ENCODE results near the gene NCKAP5. TPM values are rescaled to one million over a fixed set of nuclear protein-coding genes. Genes with fewer than 3 reads are reported as not detected.
A peak's percentile ranks its signal among the peaks of the same experiment; 100 is the strongest.

Gene NCKAP5
- total and polyA plus RNA-seq, 11 donors: 0.51 to 10.5 (median 5.2) TPM

DNA sequence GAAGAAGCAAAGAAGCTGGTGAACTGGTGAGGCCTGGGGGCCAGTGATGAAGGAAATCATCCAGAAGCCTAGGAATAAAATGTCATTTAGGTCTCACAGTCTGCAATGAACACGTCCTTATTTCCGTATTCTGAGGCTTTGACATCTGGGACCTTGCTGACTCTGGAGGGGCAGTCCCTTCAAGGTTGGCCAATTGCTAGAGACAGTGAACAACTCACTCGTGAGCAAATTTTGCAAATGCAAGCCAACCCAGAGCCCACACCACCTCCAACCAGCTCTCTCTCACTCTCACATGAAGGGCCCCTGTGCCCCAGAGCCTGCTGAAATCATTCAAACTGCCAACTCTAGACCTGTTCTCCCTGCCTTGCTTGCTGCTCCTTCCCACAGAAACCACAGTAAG is 619.2 kb downstream of the NCKAP5 start:
- no peaks in the 10 kb centered on the region for H3K36me3 ChIP-seq
- H3K9me3 ChIP-seq: no peaks in the 10 kb centered on the region
- TF ChIP-seq, protein P1, sequence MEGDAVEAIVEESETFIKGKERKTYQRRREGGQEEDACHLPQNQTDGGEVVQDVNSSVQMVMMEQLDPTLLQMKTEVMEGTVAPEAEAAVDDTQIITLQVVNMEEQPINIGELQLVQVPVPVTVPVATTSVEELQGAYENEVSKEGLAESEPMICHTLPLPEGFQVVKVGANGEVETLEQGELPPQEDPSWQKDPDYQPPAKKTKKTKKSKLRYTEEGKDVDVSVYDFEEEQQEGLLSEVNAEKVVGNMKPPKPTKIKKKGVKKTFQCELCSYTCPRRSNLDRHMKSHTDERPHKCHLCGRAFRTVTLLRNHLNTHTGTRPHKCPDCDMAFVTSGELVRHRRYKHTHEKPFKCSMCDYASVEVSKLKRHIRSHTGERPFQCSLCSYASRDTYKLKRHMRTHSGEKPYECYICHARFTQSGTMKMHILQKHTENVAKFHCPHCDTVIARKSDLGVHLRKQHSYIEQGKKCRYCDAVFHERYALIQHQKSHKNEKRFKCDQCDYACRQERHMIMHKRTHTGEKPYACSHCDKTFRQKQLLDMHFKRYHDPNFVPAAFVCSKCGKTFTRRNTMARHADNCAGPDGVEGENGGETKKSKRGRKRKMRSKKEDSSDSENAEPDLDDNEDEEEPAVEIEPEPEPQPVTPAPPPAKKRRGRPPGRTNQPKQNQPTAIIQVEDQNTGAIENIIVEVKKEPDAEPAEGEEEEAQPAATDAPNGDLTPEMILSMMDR (IDR thresholded peaks at IDR 0.05): no peak
- TF ChIP-seq POLR2A (IDR thresholded peaks at IDR 0.05): no peak
- no peaks in the 10 kb centered on the region for H3K27me3 ChIP-seq
- H3K4me1 ChIP-seq: no peaks in the 10 kb centered on the region
- 86 to 94% (median 90%) methylated on average over 3 of the region's 3 CpGs for WGBS, 4 donors
- intact Hi-C loops (cut with DNase I): no loop called here
- no peak for ATAC-seq
- no peak overlapping the region for H3K27ac ChIP-seq
- H3K4me3 ChIP-seq: no peak overlapping the region
- DNase-seq: no peak

DNA sequence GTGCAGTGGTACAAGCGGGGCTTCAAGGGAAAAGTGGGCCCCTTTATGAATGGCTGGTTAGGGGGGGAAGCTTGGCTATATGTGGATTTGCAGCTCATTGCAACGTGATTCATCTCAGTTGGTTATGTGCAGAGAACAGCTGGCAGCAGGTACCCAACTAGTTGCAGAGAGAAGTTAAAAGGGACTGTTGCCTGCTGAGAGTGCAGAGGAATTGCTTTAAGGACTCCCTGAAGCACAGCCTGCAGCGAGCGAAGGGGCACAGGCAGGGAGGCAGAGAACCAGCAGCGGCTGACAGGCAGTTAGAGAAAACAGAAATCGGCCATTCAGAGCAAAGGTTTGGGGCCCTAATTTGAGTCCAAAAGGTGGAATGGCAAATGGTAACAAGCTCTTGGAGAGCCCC is 620.1 kb downstream of the NCKAP5 start:
- Histone ChIP-seq H3K4me1 (no peaks in the 10 kb centered on the region), H3K36me3 (no peaks in the 10 kb centered on the region), H3K27me3 (no peaks in the 10 kb centered on the region), H3K27ac (no peak overlapping the region), H3K9me3 (no peaks in the 10 kb centered on the region), H3K4me3 (no peak overlapping the region)
- ATAC-seq (no peak), DNase-seq (no peak)
- intact Hi-C loops (cut with DNase I): no loop called here
- WGBS, 4 donors: 91 to 93% (median 92%) methylated on average over 6 of the region's 6 CpGs
- TF ChIP-seq, protein P1 (IDR thresholded peaks at IDR 0.05): no peak
- TF ChIP-seq POLR2A (IDR thresholded peaks at IDR 0.05): no peak

DNA sequence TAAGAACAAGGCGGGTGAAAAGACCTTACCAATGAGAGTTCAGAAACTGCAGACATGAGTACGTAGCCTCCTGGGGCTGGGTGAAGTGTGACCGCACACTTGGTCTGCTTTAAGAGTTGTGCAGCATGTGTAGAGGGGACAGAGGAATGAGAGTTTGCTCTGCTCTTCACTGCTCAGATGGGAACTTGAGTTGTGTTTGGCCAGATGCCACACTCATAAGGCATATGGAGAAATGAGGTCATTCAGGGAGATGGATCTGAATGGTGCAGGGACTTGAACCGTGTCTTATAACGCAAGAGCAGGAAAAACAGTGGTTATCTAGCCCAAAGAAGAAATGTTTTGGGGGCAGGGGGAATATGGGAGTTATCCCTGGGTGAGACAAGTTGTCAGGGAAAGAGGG is 624.4 kb downstream of the NCKAP5 start:
- Histone ChIP-seq H3K36me3 (no peaks in the 10 kb centered on the region), H3K27ac (no peak overlapping the region), H3K4me3 (no peak overlapping the region), H3K4me1 (no peaks in the 10 kb centered on the region), H3K9me3 (no peaks in the 10 kb centered on the region), H3K27me3 (no peaks in the 10 kb centered on the region)
- WGBS, 4 donors: 66 to 71% (median 69%) methylated on average over 5 of the region's 5 CpGs
- no peak for DNase-seq
- ATAC-seq: peak in 1 of 4 donors; percentile 53
- intact Hi-C loops (cut with DNase I): no loop called here
- no peak for TF ChIP-seq POLR2A (IDR thresholded peaks at IDR 0.05)
- TF ChIP-seq, protein P1 (IDR thresholded peaks at IDR 0.05): no peak

DNA sequence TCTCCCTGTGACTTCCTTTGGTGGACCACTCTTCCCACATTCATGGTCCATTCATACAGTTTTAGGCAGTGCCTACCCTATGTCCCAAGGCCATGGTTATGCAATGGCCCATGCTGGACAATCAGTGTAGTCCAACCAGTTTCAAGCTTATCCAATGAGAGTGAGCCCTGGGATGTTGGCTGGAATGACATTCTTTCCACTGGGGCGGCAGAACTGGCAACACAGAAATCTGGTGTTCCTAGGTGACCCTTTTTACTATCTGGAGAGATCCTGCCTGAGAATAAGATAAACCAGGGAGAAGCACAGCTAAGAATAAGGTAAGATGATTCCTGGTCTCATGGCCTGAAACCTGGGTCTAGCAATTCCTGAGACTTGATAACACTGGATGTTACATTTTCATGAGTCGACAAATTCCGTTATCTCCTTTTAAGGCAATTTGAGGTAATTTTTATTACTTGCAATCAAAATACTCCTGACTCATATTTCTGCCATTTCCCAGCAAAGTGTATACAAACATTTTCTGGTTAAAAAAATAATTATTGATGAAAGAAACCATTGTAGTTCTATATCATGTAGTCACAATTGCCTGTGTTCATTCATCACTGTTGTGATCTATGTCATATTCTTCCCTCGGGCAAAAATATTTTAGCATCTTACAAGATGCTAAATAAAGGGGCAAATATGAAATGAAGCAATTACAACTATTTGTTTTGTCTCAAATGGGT is 626.8 kb downstream of the NCKAP5 start:
- Histone ChIP-seq H3K36me3 (no peaks in the 10 kb centered on the region), H3K27me3 (no peaks in the 10 kb centered on the region), H3K4me3 (no peak overlapping the region), H3K9me3 (no peaks in the 10 kb centered on the region), H3K4me1 (no peaks in the 10 kb centered on the region), H3K27ac (no peak overlapping the region)
- intact Hi-C loops (cut with DNase I): no loop called here
- TF ChIP-seq POLR2A (IDR thresholded peaks at IDR 0.05): no peak
- TF ChIP-seq, protein P1 (IDR thresholded peaks at IDR 0.05): no peak
- WGBS, 4 donors: 90 to 94% (median 92%) methylated on average over 4 of the region's 4 CpGs
- ATAC-seq (no peak), DNase-seq (no peak)
